ENCODE data around the gene EMC7.
"Not testable (repeated sequence)": the region's sequence is repeated elsewhere in the genome, so short reads cannot be mapped to it uniquely, and the experiment has no call there.

Gene EMC7

DNA sequence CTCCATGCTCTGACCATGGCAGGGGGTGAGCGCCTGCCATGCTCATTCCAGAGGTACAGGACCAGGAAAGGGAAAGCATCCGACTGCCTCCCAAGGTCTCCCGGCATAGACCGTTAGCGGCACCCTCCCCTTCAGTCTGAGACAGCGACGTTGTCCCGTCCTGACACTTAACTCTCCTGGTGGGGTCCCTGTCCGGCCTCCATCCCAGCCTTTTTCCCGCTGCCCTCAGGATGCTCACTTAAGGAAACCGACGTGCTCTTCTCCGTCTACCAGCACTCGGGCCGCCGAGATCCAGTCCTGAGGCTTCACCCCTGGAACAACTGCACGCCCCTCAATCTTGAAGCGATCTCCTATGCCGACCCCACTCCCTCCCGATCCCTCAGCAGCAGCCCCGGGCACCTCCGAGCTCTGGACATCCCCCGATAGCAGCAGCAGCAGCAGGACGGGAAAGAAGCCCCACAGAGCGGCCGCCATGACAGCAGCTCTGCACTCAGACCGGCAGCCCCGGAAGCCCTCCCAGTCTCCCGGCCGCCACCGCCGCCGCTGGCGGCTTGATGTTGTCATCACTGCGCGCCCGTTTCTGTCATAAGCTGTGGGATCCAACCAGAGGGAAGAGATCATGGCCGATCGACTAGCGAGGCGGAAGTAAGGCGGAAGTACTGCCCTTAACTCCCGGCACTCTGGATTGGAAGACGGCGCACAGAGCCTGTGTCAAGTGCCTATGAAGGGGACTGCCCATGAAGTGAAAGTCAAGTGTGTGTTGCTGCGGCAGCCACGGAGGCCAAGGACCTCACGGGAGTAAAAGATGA, at the start of gene EMC7, which contains the start of gene PGBD4:
TSS of gene EMC7 (minus strand) at position 497 of the 809 bp plus-strand sequence. CDS start at position 474, 23 bp downstream.
TSS of gene PGBD4 (plus strand) at position 718 of the 809 bp plus-strand sequence. CDS start 449 bp downstream, outside the sequence.
- DNase-seq (ENCODE audit: low read depth) = peak; percentile 98

DNA sequence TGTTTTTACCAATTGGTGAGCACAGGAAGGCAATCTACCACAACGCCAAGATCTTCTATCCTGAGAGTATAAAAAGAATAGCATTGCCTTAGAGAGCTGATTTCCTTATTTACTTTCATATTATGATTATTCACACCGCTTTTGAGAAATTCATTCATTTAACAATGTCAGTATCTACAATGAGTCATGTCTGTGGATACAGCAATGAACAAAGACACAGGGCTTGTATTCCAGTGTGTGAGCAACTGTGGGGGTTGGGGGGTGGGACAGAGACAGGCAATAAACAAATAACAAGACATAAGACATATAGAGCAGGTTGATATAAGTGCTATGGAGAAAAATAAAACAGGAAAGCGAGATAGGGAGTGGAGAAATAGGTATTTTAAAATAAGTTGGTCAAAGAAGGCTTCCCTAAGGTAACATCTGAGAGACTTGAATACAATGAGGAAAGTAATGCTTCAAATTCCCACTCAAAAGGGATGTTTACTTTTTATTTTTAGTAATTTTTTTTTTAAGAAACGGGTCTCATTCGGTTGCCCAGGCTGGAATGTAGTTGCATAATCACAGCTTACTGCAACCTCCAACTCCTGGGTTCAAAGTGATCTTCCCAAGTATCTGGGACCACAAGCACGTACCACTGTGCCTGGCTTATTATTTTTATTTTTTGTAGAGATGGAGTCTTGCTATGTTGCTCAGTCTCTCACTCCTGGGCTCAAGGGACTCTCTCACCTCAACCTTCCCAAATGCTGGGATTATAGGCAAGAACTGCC, 45.9 kb upstream of the EMC7 start:
- DNase-seq (ENCODE audit: low read depth) = no peak

DNA sequence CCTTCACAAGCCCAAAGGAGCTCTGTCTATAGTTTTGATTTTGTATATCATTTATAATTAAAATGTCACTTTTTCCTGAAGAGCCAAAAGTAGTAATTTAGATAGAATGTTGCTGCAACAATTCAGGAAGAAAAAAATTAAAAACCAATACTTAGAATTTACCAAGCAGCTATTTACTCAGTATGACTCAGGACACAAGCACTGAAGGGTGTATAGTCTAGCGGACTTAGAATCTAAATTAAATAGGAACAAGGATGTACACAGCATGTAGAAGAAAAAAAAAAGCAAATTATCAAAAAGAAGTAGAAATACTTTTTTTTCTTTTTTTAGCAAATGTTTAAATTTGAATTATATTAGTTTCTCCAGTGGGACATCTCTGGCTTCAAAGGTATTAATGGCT, 31.8 kb upstream of the EMC7 start:
- no peak for DNase-seq (ENCODE audit: low read depth)

GRCh38 chr15:34132881-34133280, 31.2 kb upstream of the EMC7 start:
- DNase-seq (ENCODE audit: low read depth) = no peak

DNA sequence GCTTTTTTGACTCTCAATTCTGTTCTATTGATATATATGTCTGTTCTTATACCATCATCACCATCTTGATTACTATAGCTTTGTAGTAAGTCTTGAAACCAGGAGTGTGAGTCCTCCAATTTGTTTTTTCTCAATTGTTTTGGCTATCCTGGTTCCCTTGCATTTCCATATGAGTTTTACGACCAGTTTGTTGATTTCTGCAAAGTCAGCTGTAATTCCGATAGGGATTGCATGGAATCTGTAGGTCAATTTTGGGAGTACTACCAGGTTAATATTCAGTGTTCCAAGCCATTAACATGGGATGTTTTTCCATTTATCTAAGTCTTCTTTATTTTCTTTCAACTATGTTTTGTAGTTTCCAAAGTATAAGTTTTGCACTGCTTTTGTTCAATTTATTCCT, 27.2 kb upstream of the EMC7 start:
- no peak for DNase-seq (ENCODE audit: low read depth)

DNA sequence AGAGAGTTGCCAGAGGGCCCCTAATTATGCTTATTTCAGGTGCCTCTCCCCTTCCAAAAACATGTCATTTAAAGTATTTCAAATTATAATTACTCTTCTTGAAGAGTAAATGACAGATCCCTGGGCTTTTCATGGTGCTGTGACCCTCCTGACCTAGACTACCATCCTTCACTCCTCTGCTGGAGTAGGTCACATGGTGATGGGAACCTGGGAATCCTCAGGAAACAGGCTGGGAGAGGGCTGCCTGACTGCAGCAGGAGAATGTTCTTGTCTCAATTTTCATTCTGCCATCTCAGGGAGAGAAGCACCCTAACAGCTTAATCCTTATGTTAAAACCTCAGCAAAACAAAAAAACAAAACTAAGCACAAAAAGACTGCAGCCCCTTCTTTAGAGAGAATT, 24.9 kb upstream of the EMC7 start:
- DNase-seq (ENCODE audit: low read depth) = no peak

DNA sequence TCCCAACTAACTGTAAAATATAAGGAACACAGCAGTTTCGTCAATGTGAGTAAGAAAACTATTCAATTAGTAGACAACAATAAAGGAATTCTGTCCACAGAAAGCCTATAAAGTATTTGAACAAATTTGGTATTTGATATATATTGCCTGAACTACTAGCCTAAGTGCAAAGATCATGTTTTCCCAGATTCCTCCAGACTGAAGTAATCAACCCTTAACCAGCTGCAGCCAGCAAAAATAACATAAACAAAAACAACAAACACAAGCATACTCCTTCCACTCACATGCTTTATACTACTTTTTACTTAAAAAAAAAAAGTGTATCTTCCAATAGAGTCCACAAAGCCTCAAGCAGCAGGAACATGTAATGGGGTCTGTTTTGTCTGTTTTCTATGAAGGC, 24.3 kb upstream of the EMC7 start:
- DNase-seq (ENCODE audit: low read depth) = no peak

DNA sequence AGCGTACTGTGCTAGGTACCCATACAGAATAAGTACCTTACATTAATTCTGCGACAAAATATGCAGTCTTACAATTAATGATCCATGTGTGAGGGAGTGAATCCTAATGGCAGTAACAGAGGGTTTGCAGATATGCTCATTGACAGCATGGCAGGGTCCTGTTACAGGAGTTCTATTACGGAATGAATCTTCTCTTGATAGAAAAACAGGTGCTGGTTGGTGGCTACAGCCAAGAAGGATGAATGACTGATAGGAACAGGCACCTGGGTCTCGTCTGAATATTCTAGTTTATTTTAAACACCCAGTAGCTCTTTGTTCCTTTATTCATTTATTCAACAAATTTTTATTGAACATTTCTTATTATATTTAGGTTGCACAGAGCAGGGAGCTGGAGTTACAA, 23.0 kb upstream of the EMC7 start:
- no peak for DNase-seq (ENCODE audit: low read depth)

GRCh38 chr15:34122771-34123183, 21.1 kb upstream of the EMC7 start:
- no peak for DNase-seq (ENCODE audit: low read depth)

DNA sequence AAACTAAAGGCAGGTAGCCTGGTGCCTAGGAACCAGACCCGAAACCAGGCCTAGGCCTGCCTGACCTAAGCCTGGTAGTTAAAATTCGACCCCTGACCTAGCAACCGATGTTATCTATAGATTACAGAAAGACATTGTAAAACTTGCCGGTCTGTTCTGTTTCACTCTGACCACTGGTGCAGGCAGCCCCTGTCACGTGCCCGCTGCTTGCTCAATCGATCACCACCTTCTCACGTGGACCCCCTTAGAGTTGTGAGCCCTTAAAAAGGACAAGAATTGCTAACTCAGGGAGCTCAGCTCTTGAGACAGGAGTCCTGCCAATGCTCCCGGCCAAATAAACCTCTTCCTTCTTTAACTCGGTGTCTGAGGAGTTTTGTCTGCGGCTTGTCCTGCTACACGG, 20.1 kb upstream of the EMC7 start:
- DNase-seq (ENCODE audit: low read depth) = not testable (repeated sequence)

GRCh38 chr15:34120420-34120819, 18.8 kb upstream of the EMC7 start:
- not testable (repeated sequence) for DNase-seq (ENCODE audit: low read depth)

DNA sequence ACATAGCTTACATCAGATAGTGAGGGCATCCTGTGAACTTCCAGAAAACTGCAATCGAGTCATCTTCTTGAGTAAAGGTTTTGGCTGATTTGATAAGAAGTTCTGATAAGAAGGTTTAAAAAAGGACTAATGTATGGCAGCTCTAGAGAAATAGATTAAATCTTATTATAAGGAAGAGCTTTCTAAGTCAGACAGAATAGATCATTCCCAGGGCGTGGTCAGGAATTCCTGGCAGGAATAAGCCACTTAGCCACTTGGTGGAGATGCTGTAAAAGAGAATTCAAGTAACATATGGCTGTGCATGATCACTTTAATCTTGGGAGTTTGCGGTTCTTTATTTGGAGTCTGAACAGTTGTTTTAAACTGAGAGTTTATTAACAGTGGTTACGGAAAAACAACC, 17.6 kb upstream of the EMC7 start:
- DNase-seq (ENCODE audit: low read depth) = no peak

DNA sequence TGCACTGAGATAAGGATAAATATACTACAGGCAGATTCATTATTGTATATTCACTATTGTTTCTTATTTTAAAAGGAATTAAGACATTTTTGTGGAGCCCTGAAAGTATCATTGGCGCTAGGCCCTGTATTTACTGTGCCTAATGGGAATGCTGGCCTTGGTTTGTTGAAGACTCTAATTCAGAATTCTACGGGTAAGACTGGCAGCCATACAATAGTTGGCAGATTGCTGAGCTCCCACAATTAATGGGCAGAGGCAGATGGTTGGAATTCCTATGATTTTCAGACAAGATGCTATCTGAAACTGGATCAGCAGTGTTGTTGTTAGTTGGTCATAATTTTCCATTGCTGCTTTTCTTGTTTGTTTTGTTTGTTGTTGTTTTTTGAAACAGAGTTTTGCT, 15.0 kb upstream of the EMC7 start:
- DNase-seq (ENCODE audit: low read depth) = no peak

DNA sequence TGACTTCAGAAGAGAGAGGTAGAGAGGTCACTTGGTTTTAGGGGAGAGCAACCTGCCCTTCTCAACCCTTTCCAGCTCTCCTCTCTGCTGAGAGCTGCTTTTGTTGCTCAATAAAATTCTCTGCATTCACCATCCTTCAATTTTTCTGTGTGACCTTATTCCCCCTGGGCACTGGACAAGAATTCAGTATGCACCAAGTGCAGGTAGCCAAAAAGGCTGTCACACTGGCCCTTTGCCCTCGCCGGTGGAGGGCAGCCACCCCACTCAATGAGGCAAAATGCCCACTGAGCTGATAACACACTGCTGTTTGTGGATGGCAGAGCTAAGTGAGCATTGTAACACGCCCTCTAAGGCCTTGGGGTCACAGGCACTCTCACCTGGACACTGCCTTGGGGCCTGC, 13.1 kb upstream of the EMC7 start:
- no peak for DNase-seq (ENCODE audit: low read depth)

- DNase-seq (ENCODE audit: low read depth) = no peak
Observed at GRCh38 chr15:34114215-34114614, 12.6 kb upstream of the EMC7 start.

DNA sequence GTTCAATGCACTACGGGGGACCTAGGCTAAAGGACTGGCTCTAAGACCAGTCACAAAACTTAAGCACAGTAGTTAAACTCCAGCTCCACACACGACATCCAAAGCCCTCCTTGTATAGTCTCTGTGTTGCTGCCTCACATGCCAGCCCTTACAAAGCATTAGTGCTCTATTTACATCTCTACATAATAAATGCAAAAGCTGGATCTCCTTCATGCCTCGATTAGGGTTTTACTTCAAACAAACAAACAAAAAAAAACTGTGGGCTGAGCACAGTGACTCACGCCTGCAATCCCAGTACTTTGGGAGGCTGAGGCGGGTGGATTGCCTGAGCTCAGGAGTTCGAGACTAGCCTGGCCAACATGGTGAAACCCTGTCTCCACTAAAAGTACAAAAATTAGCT, 9.8 kb upstream of the EMC7 start:
- DNase-seq (ENCODE audit: low read depth) = no peak

DNA sequence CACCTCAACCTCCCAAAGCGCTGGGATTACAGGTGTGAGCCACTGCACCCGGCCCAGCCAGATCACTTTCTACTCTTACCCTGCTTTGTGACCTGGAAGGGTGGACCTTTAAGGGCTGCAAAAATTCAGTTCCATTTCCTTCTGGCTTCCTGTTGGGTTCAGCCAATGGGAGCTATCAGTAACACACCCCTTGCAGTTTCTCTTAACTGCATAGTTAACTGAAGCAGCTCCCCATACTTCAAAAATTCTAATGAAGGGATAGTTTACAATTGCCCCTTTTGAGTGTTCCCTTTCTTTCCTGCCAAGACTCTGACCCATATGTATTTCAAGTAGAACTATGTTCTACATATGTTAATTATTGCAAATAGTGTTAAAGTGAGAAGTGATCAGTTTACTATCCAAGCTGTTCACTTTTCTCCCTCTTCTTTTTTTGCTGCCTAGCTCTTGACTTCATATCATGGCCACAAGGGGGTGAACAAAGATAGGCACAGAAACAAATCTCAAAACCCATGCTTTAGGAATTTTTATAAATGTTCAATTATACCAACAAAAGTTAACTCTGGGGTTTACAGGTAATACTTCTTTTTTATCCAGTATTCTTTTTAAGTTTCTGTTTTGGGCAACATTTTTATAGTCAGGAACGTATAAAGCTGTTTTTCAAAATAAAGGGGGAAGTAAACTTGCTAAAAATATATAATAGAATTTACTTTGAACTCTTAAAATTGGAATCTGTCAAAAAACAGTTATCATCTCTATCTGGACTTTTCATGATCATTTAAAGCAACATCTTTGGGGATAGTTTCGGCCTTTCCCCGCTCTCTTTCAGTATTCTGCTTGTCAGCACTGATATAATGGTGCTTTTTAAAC, 8.4 kb upstream of the EMC7 start:
- DNase-seq (ENCODE audit: low read depth) = no peak

DNA sequence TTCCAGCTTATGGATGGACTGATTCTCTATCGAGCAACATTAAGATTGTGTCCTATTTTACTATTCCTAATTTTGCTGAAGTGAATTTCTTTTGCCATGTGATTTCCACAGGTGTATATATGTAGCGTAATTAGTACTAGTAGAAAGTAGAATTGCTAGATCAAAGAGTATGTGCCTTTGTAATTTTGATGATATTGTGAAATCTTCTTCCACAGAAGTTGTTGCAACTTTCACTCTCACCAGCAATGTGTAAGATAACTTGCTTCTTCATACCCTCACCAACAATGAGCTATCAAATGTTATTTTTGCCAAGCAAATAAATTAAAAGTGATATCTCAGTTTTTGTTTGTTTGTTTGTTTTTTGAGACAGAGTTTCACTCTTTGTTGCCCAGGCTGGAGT, 5.7 kb upstream of the EMC7 start:
- DNase-seq (ENCODE audit: low read depth) = no peak

GRCh38 chr15:34106423-34106822, 4.8 kb upstream of the EMC7 start:
- DNase-seq (ENCODE audit: low read depth) = no peak

- DNase-seq (ENCODE audit: low read depth) = no peak
Observed at GRCh38 chr15:34102175-34102925, 688 bp upstream of the EMC7 start.

- no peak for DNase-seq (ENCODE audit: low read depth)
Observed at GRCh38 chr15:34099914-34100313, 1.7 kb downstream of the EMC7 start.

DNA sequence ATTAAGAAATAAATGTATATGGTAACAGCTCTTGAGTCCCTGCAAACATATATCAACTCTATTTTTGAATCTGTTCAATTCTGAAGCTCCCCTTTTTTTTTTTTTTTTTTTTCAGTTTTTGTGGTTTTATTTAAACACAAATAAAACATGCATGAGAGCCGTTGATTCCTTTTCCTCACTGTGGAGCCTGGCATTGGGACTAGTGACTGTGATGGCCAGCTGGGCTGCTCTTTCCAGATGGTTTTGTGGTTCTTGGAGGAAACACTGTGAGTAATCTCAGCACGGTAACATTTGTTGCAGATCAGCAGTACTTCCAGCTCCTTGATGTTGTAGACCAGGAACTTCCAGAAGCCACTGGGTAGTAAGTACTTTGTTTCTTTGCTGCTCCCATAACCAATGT, 15.9 kb downstream of the EMC7 start:
- no peak for DNase-seq (ENCODE audit: low read depth)

Data from activated T-helper 9 cell treated with anti-CD3 and anti-CD28 coated beads, Interleukin-2, amount 50 U/mL, for 16 hours (primary cell).